ENCODE data around the gene NTRK3. TPM values are rescaled to one million over a fixed set of nuclear protein-coding genes. Genes with fewer than 3 reads are reported as not detected.

The NTRK3 gene
- total RNA-seq, 6 experiments from 2014 or later, result 0.35 to 0.75 (median 0.46) TPM

DNA sequence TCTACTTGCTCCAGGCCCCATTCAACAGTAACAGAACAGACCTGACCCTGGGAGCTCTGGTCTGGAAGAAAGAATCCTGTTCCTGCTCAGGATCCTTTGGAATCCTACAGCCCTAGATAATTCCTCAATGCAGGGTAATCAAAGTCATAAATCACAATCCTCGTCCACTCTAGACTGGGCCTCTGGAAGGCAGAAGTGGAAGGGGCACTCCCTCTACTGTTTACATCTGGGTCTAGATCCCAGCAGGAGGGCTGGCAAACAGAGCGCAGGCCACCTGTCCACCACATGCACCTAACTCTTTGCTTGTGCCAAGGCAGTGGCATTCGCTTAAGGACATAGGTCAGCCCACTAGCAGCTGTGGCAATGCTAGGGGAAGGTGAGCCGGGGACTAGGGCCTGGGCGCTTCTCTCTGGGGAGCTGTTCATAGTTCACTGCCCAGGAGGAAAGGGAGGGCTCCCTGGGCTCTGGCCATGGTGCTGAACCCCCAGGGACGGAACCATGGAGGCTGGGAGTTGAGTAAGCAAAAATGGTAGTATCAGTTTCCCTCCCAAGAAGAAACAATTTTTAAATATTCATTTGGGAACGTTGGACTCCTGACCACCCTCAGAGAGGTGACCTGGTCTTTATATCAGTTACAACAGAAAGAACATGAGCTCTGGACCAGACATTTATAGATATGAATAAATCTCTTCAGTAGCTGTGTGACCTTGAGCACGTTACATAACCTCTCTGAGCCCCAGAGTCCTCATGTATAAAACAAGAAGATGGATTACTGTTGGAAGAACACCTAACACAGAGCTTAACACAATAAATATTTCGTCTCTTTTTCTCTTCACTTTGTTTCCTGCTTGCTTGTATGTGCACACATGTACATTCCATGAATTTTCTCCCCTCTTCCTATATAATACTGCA, 90.2 kb downstream of the NTRK3 start:
- ATAC-seq (peak in 2 of 4 donors; percentile 30 to 44), DNase-seq (no peak)
- no peak overlapping the region for H3K27ac ChIP-seq
- H3K27me3 ChIP-seq, result no peaks in the 10 kb centered on the region
- H3K4me1 ChIP-seq, result no peaks in the 10 kb centered on the region
- TF ChIP-seq, protein P1, sequence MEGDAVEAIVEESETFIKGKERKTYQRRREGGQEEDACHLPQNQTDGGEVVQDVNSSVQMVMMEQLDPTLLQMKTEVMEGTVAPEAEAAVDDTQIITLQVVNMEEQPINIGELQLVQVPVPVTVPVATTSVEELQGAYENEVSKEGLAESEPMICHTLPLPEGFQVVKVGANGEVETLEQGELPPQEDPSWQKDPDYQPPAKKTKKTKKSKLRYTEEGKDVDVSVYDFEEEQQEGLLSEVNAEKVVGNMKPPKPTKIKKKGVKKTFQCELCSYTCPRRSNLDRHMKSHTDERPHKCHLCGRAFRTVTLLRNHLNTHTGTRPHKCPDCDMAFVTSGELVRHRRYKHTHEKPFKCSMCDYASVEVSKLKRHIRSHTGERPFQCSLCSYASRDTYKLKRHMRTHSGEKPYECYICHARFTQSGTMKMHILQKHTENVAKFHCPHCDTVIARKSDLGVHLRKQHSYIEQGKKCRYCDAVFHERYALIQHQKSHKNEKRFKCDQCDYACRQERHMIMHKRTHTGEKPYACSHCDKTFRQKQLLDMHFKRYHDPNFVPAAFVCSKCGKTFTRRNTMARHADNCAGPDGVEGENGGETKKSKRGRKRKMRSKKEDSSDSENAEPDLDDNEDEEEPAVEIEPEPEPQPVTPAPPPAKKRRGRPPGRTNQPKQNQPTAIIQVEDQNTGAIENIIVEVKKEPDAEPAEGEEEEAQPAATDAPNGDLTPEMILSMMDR (IDR thresholded peaks at IDR 0.05), result no peak
- no peak for TF ChIP-seq POLR2A (IDR thresholded peaks at IDR 0.05)
- H3K9me3 ChIP-seq, result no peaks in the 10 kb centered on the region
- intact Hi-C loops (cut with DNase I), result no loop called here
- WGBS (ENCODE audit: insufficient coverage, low coverage, low lambda C conversion rate, missing lambda C conversion rate), result 34% methylated on average over 6 of the region's 9 CpGs
- no peak overlapping the region for H3K4me3 ChIP-seq
- H3K36me3 ChIP-seq, result no peaks in the 10 kb centered on the region

DNA sequence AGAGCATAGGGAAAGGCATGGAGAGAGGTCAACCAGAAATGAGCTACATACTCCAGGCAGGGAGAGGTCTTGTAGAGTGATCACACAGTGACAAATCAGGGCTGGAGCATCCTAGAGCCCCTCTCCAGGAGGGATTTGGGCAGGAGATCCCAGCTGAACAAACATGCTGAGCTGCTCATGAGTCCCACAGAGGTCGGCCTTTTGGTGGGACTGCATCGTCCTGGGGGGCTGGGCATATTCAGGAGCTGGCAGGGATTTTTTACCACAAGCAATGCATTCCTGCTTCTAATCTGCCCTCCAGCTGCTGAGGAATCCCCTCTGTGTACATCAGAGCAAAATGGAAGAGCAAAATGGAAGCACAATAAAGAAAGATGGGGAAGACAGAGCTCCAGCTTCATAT, 94.9 kb downstream of the NTRK3 start:
- Histone ChIP-seq H3K27me3 (no peaks in the 10 kb centered on the region), H3K27ac (no peak overlapping the region), H3K36me3 (no peaks in the 10 kb centered on the region), H3K4me3 (no peak overlapping the region), H3K4me1 (no peaks in the 10 kb centered on the region), H3K9me3 (no peaks in the 10 kb centered on the region)
- ATAC-seq (no peak), DNase-seq (no peak)
- 31% methylated on average over 2 of the region's 2 CpGs for WGBS (ENCODE audit: insufficient coverage, low coverage, low lambda C conversion rate, missing lambda C conversion rate)
- intact Hi-C loops (cut with DNase I), result no loop called here
- TF ChIP-seq POLR2A (IDR thresholded peaks at IDR 0.05), result no peak
- TF ChIP-seq, protein P1 (IDR thresholded peaks at IDR 0.05), result no peak

DNA sequence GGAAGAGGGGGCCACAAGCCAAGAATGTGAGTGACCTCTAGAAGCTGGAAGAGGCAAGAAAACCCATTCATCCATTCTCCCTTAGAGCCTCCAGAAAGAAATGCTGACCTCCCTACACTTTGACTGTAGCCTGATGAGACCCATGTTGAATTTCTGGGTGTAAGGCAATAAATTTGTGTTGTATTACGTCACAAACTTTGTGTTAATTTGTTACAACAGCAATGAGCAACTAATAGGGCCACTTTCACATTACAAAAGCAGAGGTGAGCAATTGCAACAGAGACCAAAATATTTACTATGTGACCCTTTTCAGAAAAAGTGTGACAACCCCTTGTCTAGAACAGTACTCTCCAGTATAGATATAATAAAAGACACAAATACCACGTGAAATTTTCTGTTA, 101.2 kb downstream of the NTRK3 start:
- Histone ChIP-seq H3K9me3 (no peaks in the 10 kb centered on the region), H3K36me3 (no peaks in the 10 kb centered on the region), H3K4me3 (no peak overlapping the region), H3K27ac (no peak overlapping the region), H3K4me1 (no peaks in the 10 kb centered on the region), H3K27me3 (no peaks in the 10 kb centered on the region)
- no peak for TF ChIP-seq POLR2A (IDR thresholded peaks at IDR 0.05)
- TF ChIP-seq, protein P1 (IDR thresholded peaks at IDR 0.05), result no peak
- WGBS (ENCODE audit: insufficient coverage, low coverage, low lambda C conversion rate, missing lambda C conversion rate), result 23% methylated on average over 2 of the region's 2 CpGs
- DNase-seq (no peak), ATAC-seq (no peak)
- intact Hi-C loops (cut with DNase I), result no loop called here

DNA sequence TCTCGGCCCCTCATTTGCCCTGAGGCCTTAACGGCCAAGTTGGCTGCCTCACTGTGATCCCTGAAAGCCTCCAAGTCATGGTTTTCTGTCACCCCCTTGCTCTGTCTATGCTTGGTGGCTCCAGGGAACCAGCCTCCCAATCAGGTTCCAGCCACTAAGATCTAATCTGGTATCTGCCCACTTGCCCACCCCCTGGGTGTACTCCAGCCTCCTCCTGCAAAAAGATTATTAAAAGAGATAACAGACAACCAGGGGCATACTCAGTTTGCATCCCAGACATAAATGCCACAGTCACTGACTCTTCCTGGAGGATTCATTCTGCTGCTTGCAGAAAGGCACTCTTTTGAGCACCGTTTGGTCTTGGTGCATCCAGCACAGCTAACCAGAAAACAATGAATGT, 103.9 kb downstream of the NTRK3 start:
- TF ChIP-seq, protein P1 (IDR thresholded peaks at IDR 0.05), result no peak
- no peak for TF ChIP-seq POLR2A (IDR thresholded peaks at IDR 0.05)
- ATAC-seq, result no peak
- 17% methylated on average over 2 of the region's 3 CpGs for WGBS (ENCODE audit: insufficient coverage, low coverage, low lambda C conversion rate, missing lambda C conversion rate)
- no peaks in the 10 kb centered on the region for H3K4me1 ChIP-seq
- H3K27me3 ChIP-seq, result no peaks in the 10 kb centered on the region
- no peaks in the 10 kb centered on the region for H3K9me3 ChIP-seq
- H3K36me3 ChIP-seq, result no peaks in the 10 kb centered on the region
- H3K27ac ChIP-seq, result no peak overlapping the region
- H3K4me3 ChIP-seq, result no peak overlapping the region
- DNase-seq, result no peak
- intact Hi-C loops (cut with DNase I), result no loop called here
